Measurements from ENCODE around the gene ARHGAP18.

ARHGAP18 gene

GRCh38 chr6:129707882-129708495 is 2.0 kb downstream of the ARHGAP18 start:
- Histone ChIP-seq H3K79me2 (ENCODE audit: control insufficient read depth, low read length) (no peaks in the 10 kb centered on the region), H3K4me1 (ENCODE audit: control insufficient read depth, low read length) (peaks cover 25% of the 10 kb centered on the region), H3K27ac (ENCODE audit: low read depth, low read length) (no peak overlapping the region), H3K4me3 (ENCODE audit: low read length) (no peak overlapping the region), H3K4me2 (ENCODE audit: low read length) (0 out of 2 replicates have a peak overlapping the region, but pooled peaks have one; percentile 87), H3K9me2 (replicated peaks; ENCODE audit: control insufficient read depth, low read length) (no peaks in the 10 kb centered on the region), H4K20me1 (ENCODE audit: control insufficient read depth, insufficient read depth, low read depth, low read length) (no peaks in the 10 kb centered on the region), H3F3A (ENCODE audit: control insufficient read depth, insufficient read depth) (no peaks in the 10 kb centered on the region), H3K36me3 (ENCODE audit: control insufficient read depth, low read length) (no peaks in the 10 kb centered on the region), H3K27me3 (ENCODE audit: control insufficient read depth, low read length) (peaks cover 4% of the 10 kb centered on the region; the same call in 1 of the 2 replicates), H3K9me3 (ENCODE audit: control insufficient read depth, insufficient read depth, low read length) (no peaks in the 10 kb centered on the region)
- TF ChIP-seq EZH2phosphoT487 (IDR thresholded peaks at IDR 0.05; ENCODE audit: borderline replicate concordance, low read length) (no peak), CTCF (IDR thresholded peaks at IDR 0.05; ENCODE audit: low read depth, low read length, poor library complexity, severe bottlenecking) (no peak)

GRCh38 chr6:129707028-129707427 is 2.9 kb downstream of the ARHGAP18 start:
- no peak for TF ChIP-seq CTCF (IDR thresholded peaks at IDR 0.05; ENCODE audit: low read depth, low read length, poor library complexity, severe bottlenecking)
- TF ChIP-seq EZH2phosphoT487 (IDR thresholded peaks at IDR 0.05; ENCODE audit: borderline replicate concordance, low read length) = no peak
- H3K9me2 ChIP-seq (replicated peaks; ENCODE audit: control insufficient read depth, low read length) = no peaks in the 10 kb centered on the region
- H3K79me2 ChIP-seq (ENCODE audit: control insufficient read depth, low read length) = no peaks in the 10 kb centered on the region
- H3K27me3 ChIP-seq (ENCODE audit: control insufficient read depth, low read length) = peaks cover 4% of the 10 kb centered on the region; the same call in 1 of the 2 replicates
- no peaks in the 10 kb centered on the region for H3K36me3 ChIP-seq (ENCODE audit: control insufficient read depth, low read length)
- H3K27ac ChIP-seq (ENCODE audit: low read depth, low read length) = no peak overlapping the region
- H4K20me1 ChIP-seq (ENCODE audit: control insufficient read depth, insufficient read depth, low read depth, low read length) = no peaks in the 10 kb centered on the region
- H3K4me3 ChIP-seq (ENCODE audit: low read length) = no peak overlapping the region
- H3K9me3 ChIP-seq (ENCODE audit: control insufficient read depth, insufficient read depth, low read length) = no peaks in the 10 kb centered on the region
- no peak overlapping the region for H3K4me2 ChIP-seq (ENCODE audit: low read length)
- no peaks in the 10 kb centered on the region for H3F3A ChIP-seq (ENCODE audit: control insufficient read depth, insufficient read depth)
- H3K4me1 ChIP-seq (ENCODE audit: control insufficient read depth, low read length) = peaks cover 25% of the 10 kb centered on the region

DNA sequence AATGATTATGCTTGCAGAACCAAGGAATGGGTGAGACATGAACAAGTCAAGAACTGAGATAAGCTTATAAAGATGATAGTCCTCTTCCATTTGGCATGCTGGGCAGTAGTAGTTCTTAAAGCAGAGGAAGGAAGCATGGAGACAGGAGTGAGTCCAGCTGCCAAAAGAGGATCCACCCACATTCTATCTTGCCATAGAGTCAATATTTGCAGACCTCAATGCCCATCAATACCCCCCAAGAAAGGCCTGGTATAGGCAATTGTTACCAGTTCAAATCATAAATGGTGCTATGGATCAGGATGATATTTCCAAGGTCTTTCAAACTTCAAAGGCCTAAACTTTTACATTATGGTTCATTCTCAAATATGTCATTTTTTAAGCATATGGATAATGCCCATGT is 4.8 kb downstream of the ARHGAP18 start:
- no peak for TF ChIP-seq CTCF (IDR thresholded peaks at IDR 0.05; ENCODE audit: low read depth, low read length, poor library complexity, severe bottlenecking)
- H3K27ac ChIP-seq (ENCODE audit: low read depth, low read length) = no peak overlapping the region
- H3K4me3 ChIP-seq (ENCODE audit: low read length) = no peak overlapping the region

More for the DNA sequence above, 4.8 kb downstream of the ARHGAP18 start:
- Histone ChIP-seq H3K4me1 (ENCODE audit: control insufficient read depth, low read length) (peaks cover 19% of the 10 kb centered on the region), H3K27me3 (ENCODE audit: control insufficient read depth, low read length) (no peaks in the 10 kb centered on the region), H4K20me1 (ENCODE audit: control insufficient read depth, insufficient read depth, low read depth, low read length) (no peaks in the 10 kb centered on the region), H3K79me2 (ENCODE audit: control insufficient read depth, low read length) (no peaks in the 10 kb centered on the region), H3K9me3 (ENCODE audit: control insufficient read depth, insufficient read depth, low read length) (no peaks in the 10 kb centered on the region), H3F3A (ENCODE audit: control insufficient read depth, insufficient read depth) (no peaks in the 10 kb centered on the region), H3K36me3 (ENCODE audit: control insufficient read depth, low read length) (no peaks in the 10 kb centered on the region), H3K4me2 (ENCODE audit: low read length) (no peak overlapping the region), H3K9me2 (replicated peaks; ENCODE audit: control insufficient read depth, low read length) (no peaks in the 10 kb centered on the region)
